GM12864 (cell line): ENCODE data around the gene HAVCR2.

ENCODE experiments used
- DNase-seq: peaks from one replicate; pipeline ENCODE4 v3.0.0-alpha.2; 2011; ENCODE audit warnings: low read depth
- H3K4me3 ChIP-seq: 2 replicates; pipeline ENCODE4 v1.5.1; 2011; ENCODE audit warnings: mild to moderate bottlenecking, low read depth, low read length, control low read depth
- CTCF ChIP-seq: IDR thresholded peaks from 2 replicates; pipeline ENCODE4 v1.5.1; 2011; ENCODE audit warnings: low read depth, mild to moderate bottlenecking, moderate library complexity, low read length, control low read depth, inconsistent platforms; ENCODE audit errors: missing control alignments

The HAVCR2 gene

GRCh38 chr5:157046041-157046440 is 62.8 kb downstream of the HAVCR2 start:
- TF ChIP-seq CTCF = no peak
- DNase-seq = no peak
- no peak overlapping the region for H3K4me3 ChIP-seq

GRCh38 chr5:157045601-157046000 is 63.2 kb downstream of the HAVCR2 start:
- no peak overlapping the region for H3K4me3 ChIP-seq
- TF ChIP-seq CTCF = no peak
- DNase-seq = no peak

- H3K4me3 ChIP-seq = no peak overlapping the region
- no peak for DNase-seq
- no peak for TF ChIP-seq CTCF
Observed at GRCh38 chr5:157038568-157039187, 70.2 kb downstream of the HAVCR2 start.
